ENCODE data around the gene FAM83E.

Gene FAM83E

DNA sequence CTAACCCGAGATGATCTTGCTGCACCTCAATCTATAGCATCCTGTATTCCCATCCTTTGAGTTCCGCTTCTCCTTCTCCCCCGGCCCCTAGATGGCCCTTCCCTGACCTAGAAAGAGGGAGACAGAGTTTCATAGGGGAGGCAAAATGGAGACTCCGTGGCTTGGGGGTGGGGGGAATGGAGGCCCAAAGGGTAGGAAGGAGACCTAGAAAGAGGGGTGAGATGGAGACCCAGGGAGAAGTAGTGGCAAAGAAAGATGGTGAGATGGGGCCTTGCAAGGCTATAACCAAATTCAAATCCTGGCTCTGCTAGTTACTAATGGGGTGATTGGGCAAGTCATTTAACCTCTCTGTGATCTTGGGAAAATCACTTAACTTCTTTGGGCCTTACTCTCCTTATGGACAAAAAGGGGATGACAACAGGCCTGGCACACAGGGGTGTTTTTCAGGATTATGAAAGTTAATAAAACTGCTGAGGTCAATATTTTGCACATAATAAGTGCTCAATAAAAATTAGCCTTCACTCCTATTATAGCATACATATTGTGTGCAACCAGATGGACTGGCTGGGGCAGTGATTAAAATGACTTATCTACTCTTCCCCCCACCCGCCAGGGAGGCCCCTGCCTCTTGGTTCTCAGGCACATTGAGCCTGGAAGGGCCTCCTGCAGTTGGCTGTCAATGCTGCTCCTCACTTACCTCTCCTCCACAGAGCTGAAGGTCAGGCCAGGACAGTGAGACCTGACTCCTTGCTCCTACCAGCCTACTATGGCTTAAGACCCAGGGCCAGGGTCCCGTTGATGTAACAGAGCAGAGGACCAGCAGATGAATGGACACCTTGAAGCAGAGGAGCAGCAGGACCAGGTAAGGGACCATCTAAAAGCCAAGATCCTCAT, 5.1 kb upstream of the FAM83E start:
- TF ChIP-seq, protein P1, sequence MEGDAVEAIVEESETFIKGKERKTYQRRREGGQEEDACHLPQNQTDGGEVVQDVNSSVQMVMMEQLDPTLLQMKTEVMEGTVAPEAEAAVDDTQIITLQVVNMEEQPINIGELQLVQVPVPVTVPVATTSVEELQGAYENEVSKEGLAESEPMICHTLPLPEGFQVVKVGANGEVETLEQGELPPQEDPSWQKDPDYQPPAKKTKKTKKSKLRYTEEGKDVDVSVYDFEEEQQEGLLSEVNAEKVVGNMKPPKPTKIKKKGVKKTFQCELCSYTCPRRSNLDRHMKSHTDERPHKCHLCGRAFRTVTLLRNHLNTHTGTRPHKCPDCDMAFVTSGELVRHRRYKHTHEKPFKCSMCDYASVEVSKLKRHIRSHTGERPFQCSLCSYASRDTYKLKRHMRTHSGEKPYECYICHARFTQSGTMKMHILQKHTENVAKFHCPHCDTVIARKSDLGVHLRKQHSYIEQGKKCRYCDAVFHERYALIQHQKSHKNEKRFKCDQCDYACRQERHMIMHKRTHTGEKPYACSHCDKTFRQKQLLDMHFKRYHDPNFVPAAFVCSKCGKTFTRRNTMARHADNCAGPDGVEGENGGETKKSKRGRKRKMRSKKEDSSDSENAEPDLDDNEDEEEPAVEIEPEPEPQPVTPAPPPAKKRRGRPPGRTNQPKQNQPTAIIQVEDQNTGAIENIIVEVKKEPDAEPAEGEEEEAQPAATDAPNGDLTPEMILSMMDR (conservative IDR thresholded peaks at IDR 0.05; ENCODE audit: low read depth): no peak
- peak overlapping the region; percentile 92 for H3K27ac ChIP-seq
- CTCF ChIA-PET: no interaction called here
- no peak for DNase-seq (ENCODE audit: low spot score)
- POLR2A ChIA-PET (ENCODE audit: low non-redundant PET): interaction anchor here (1.2 to 1.3 kb wide), 3 partner anchors 8 to 14 kb away, joined by 3 to 7 read pairs (median 4); no protein-coding TSS in a partner anchor

DNA sequence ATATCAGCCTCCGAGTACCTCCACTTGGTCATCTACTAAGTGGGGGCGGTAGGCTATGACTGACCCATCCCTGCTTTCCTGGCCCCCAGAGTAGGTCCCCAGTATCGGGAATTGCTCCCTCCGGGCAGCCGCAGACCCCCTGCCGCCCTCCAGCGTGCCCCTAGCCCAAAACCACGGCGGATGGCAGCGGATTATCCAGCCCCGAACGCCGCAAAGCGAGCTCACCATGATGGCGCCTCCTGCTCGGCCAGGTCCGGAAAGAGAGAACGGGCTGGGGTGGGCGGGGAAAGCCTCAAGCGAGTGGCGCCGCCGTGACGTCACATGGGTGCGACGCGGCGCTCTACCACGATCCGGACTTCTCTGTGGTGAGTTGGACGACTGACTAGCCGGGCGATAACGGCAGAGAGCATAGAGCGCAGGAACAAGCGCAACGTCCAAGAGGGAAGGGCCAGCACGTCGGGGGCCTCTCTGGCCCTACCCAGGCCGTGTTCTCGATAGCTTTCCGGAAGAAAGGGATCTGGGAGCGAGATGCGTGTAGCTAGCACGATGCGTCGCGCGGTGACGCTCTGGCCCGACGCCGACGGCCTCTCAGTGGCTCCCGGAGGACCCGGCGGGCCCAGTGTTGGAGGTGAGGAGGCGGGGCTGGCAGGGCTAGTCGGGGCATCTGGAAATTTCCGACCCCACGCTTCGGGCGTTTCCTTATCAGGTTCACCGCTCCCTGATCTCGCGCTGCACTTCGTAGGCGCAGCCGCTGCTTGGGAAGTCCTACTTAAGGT, 4.2 kb upstream of the FAM83E start, which contains the start of the genes RPL18 and SPHK2:
TSS of gene RPL18 (minus strand) at position 263 of the 776 bp plus-strand sequence. CDS start at position 228, 35 bp downstream.
TSS of gene SPHK2 (plus strand) at position 591 of the 776 bp plus-strand sequence. CDS start 1,009 bp downstream, outside the sequence.
- TF ChIP-seq, protein P1 (conservative IDR thresholded peaks at IDR 0.05; ENCODE audit: low read depth): no peak
- peak within 1 kb of the TSS; percentile 92 for H3K27ac ChIP-seq
- peak; percentile 97 for DNase-seq (ENCODE audit: low spot score)
- POLR2A ChIA-PET (ENCODE audit: low non-redundant PET): interaction anchor here (0.6 to 1.3 kb wide), 8 partner anchors 9 to 241 kb away, joined by 3 to 7 read pairs (median 3); no protein-coding TSS in a partner anchor
- CTCF ChIA-PET: interaction anchor here (0.6 kb wide), 1 partner anchor 151 kb away, joined by 3 read pairs; no protein-coding TSS in a partner anchor

DNA sequence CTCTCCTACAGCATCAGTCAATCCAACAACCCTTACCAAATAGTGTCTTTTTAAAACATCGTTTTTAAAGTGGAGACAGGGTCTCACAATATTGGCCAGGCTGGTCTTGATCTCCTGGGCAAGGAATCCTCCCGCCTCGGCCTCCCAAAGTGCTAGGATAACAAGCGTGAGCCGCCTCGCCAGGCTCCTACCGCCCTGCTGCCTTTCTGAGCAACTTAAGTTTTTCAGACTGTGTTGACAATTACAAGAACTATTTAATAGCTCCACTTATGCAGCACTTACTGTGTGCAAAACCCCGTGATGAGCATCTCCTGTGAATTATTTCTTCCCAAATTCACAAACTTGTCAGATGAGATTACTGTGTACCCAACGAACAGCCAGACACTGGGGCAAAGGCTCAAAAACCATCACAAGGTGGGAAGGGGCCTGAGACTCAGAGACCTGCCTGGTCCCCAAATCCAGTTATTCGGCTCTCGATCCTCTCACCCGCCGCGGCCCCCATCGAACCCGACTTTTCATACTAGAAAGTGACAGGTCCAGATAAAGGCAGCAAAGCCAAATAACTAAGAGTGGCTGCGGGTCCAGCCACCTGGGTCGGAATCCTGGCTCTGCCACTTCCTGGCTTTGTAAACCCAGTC, 3.5 kb upstream of the FAM83E start:
- peak overlapping the region; percentile 92 for H3K27ac ChIP-seq
- TF ChIP-seq, protein P1 (conservative IDR thresholded peaks at IDR 0.05; ENCODE audit: low read depth): no peak
- CTCF ChIA-PET: interaction anchor here (0.6 kb wide), 1 partner anchor 152 kb away, joined by 3 read pairs; no protein-coding TSS in a partner anchor
- POLR2A ChIA-PET (ENCODE audit: low non-redundant PET): interaction anchor here (0.6 to 1.3 kb wide), 6 partner anchors 10 to 240 kb away, joined by 3 to 7 read pairs (median 3); no protein-coding TSS in a partner anchor
- no peak for DNase-seq (ENCODE audit: low spot score)

DNA sequence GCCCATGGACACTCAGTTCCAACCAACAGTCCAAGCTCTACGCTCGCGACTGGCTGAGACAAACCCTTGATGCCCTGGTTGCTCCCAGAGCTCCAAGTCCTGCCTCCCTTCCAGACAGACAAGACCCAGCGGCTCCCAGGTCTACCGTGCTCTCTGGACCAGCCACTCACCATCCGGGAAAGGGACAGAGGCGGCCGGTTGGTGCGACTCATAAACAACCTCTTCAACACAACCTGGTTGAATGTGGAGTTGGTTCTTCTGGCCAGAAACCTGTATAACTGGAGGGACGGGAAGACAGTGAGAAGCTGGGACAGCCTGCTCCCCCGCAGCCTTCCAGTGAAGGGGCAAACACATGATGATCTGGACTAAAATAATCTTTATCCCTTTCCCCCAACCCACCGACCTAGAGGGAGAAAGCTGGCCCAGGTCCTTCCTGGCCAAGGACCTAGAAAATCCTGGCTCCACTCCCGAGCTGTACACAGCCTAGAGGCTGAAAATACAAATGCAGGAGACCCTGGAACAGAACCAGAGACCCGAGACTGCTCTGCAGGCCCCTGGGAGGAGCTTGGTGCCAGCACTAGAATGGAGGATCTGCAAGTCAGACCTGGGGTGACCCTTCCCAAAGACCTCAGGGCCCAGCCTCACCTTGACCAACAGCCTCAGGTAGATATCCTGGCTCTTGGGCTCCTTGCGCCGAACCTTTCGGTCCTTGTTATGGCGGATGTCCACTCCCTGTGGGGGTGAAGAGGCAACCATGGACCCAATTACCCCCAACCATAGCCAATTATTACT, 2.5 kb upstream of the FAM83E start:
- ChIA-PET CTCF (interaction anchor here (0.7 kb wide), 1 partner anchor 240 kb away, joined by 6 read pairs; no protein-coding TSS in a partner anchor), POLR2A (ENCODE audit: low non-redundant PET) (no interaction called here)
- peak overlapping the region; percentile 92 for H3K27ac ChIP-seq

DNA sequence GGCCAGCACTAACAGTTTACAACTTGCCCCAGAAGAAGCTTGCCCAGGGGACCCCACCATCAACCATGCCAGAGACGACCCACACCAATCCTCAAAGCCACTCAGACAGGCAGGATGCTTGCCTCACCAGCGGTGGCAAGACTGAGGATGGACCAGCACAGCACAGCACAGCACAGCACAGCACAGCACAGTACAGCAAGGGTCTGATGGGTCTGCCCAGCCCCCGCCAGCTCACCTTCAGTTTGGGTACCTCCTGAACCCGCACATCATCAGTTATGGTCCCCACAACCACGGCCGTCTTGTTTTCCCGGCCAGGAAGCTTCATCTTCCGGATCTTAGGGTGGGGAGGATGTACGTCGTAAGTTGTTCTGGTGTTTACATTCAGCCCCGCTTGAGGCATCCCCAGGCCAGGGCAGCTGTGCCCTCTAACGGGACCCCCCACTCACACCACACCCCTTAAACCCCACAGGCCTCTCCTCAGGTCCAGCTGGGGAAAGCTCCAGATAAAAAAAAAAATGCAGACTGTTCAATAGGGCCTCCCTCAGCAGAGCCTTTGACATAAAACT, 1.7 kb upstream of the FAM83E start:
- CTCF ChIA-PET: interaction anchor here (0.7 to 1.5 kb wide), 4 partner anchors 11 to 240 kb away, joined by 3 to 6 read pairs (median 4); no protein-coding TSS in a partner anchor
- POLR2A ChIA-PET (ENCODE audit: low non-redundant PET): no interaction called here
- peak overlapping the region; percentile 92 for H3K27ac ChIP-seq

More for the DNA sequence above, 2.5 kb upstream of the FAM83E start:
- TF ChIP-seq, protein P1 (conservative IDR thresholded peaks at IDR 0.05; ENCODE audit: low read depth): no peak
- no peak for DNase-seq (ENCODE audit: low spot score)

More for the DNA sequence above, 1.7 kb upstream of the FAM83E start:
- no peak for DNase-seq (ENCODE audit: low spot score)
- TF ChIP-seq, protein P1 (conservative IDR thresholded peaks at IDR 0.05; ENCODE audit: low read depth): no peak

All from RWPE1 (cell line).